NCI-H2107 (cell line): ENCODE data around the gene MSI2.
"Not testable (repeated sequence)": the region's sequence is repeated elsewhere in the genome, so short reads cannot be mapped to it uniquely, and the experiment has no call there.

Source experiments
- DNase-seq: peaks from one replicate; lab custom pipeline; 2025; lab: John Stamatoyannopoulos, UW

Gene MSI2

DNA sequence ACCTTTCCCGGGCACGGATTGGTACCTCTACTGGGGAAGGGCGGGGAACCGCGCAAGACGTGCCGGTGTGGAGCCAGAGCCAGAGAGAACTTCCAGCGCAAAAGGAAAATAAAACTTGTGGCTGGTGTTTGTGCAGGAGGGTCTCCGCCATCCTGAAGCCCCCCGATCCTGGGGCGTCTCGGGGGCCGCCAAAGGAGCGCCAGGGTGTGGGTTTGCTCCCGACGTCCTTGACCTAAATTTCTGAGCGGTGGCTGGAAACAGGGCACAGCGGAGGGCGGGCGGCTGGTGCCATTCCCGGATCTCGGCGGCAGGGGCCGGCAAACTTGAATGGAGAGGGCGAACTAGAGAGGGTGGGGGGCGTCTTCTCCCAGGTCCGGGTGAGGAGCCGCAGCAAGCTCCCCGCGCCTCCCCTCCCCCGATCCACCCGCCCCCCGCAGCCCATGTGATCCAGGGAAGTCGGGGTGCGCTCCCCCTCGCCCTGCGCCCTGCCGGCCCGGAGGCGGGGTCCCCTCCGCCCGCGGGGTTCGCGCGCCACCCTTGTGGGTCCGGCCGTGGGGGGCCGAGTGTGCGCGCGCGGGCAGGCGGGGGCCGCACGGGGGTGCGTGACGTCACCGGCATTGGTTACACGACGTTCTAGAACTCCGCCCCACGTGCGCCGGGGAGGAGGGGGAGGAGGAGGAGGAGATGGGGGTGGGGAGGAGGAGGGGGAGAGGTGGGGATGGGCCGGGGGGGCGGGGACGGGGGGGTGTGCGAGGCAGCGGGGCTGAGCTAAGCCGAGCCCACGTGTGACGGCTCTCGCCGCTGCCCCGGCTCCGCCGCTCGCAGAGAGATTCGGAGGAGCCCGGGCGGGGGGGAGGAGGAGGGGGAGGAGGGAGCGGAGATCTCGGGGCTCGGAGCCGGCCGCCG is at the start of gene MSI2:
Gene MSI2, plus strand, starts transcription at position 748 of the 906 bp plus-strand sequence. CDS start 220 bp downstream, outside the sequence.
- peak; percentile 66 for DNase-seq

DNA sequence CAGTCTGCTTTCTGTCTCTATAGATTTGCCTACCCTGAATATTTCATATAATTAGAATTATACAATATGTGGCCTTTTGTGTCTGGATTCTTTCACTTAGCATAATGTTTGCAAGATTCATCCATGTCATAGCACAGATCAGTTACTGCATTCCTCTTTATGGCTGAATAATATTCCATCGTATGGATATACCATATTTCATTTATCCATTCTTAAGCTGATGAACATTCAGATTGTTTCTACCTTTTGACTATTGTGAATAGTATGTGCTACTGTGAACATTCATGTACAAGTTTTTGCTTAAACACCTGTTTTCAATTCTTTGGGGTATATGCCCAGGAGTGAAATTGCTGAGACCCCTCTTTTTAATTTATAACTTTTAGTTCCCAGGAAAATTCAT is 49.4 kb upstream of the MSI2 start:
- DNase-seq, result no peak

DNA sequence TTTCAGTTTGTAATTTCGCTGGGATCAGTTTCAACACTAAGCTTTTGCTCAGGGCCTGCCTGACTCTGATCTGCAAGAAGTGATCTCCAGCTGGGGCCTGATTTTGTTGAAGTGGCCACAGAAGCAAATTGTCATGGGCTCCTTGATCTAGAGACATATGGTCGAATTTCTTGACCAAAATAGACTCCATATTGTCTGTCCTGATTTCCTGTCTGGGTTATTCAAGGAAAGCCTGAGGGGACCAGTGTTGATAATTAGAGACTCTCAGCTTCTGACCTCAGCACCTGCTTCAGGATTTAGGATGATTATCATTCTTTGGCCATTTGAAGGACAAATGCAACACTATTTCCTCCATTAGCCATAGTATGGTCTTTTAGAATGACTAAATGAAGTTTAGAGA is 48.9 kb upstream of the MSI2 start:
- DNase-seq, result no peak

DNA sequence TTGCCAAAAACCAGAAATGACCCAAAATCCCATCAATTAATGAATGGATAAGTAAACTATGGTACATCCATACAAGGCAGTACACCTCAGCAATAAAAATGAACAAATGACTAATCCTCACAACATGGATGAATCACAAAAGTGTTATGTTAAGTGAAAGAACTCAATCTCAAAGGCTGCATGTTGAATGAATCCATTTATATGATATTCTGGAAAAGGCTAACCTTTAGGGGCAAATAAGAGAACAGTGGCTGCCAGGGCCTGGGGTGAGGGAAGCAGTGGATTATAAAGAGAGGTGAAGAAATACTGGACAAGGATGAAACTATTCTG is 46.1 kb upstream of the MSI2 start:
- no peak for DNase-seq

DNA sequence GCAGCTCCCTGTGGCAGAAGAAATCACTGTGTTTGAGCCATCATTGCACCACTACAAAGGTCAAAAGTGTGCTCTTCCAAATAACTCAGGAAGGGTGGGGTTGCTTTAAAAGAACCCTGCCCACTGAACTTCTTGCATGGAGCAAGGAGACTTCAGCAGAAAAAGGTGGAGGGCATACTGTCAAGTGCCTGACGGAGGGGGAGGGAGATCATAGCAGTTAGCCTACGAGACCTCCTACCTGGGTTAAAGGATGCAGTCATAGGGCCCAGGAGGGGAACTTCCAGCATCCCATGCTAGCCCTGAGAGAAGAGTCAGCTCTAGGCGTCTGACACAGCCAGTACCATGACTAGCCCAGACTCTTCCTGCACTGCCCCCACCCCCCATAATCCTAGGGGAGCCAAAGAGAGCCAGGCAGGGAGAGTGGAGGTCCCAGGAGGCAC is 45.3 kb upstream of the MSI2 start:
- DNase-seq, result no peak

DNA sequence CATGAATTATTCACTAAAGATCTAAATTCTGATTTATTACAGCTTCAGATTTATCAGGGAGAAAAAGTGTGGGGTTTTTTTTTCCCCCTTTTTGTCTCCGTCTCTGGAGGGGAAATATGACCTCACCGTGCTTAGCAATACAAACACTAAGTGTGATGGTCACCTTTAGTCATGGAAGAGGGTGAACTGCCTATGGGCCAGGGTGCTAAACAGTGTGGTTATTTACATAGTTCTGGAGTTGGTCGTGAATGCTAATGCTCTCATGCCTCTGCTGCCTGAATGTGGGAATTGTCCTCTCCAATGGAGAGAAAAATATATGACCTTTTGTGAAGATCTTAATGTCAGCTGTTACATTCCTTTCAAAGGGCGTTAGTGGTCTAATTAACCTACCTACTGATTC is 44.8 kb upstream of the MSI2 start:
- DNase-seq, result no peak

DNA sequence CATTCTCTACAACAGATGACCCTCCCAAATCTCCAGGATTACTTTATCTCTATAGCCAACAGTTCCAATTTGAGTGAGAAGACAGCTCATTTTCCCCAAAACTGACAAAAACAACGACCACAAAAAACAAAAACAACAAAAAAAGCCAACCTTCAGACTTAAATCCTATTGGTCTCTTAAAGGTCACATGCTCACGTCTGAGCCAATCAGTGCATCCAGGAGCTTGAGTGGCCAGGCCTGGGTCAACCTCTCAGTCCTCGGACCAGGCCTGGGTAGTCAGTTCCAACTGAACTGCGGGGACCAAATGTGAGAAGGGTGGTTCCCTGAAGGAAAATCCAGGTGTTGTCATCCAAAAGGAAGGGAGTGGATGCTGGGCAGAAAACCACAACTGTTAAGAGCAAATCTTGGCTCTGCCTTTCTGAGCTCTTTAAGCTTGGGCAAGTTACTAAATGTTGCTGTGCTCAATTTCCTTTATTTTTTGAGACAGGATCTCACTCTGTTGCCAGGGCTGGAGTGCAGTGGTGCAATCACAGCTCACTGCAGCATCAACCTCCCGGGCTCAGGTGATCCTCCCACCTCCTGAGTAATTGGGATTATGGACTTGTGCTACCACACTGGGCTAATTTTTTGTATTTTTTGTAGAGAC is 43.0 kb upstream of the MSI2 start:
- DNase-seq, result no peak

DNA sequence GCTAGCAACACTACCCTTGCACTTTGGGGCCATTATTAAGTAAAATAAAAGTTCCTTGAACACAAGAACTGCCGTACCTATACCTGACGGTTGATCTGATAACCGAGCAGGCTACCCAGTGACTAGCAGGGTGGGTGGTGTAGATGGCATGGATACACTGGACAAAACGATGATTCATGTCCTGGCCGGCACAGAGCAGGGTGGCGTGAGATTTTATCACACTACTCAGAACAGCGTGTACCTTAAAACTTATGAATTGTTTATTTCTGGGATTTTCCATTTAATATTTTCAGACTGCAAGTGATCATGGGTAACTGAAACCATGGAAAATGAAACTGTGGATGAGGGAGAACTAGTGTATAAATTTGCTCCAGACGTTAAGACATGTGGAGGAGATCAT is 41.0 kb upstream of the MSI2 start:
- no peak for DNase-seq

DNA sequence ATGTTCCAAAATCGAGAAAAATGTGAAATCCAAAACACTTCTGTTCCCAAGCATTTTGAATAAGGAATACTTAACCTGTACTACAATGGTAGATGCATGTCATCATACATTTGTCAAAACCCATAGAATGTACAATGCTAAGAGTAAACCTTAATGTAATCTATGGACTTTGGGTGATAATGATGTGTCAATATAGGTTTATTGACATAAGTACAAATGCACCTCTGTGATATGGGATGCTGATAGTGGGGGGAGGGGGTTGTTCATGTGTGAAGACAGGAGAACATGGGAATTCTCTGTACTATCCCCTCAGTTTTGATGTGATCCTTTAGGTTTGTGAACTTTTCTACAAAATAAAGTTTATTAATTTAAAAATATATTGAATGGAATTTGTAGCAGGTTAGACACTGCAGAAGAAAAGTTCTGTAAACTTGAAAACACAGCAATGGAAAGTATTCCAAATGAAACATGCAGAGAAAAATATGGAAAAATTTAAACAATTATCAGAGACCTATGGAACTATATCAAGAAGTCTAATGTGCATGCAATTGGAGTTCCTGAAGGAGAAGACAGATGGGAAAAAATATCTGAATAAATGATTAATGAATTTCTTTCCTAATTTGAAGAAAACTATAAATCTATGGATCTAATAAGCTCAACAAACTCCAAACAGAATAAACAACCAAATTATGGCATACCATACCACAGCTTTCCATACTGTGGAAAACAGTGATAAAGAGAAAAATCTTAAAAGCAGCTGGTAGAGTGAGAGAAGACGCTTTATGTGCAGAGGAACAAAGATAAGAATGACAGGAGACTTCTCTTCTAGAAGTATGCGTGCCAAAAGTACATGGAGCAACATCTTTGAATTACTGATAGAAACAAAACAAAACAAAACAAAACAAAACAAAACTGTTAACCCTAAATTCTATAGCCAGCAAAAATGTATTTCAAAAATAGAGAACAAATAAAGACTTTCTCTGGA is 34.7 kb upstream of the MSI2 start:
- no peak for DNase-seq

DNA sequence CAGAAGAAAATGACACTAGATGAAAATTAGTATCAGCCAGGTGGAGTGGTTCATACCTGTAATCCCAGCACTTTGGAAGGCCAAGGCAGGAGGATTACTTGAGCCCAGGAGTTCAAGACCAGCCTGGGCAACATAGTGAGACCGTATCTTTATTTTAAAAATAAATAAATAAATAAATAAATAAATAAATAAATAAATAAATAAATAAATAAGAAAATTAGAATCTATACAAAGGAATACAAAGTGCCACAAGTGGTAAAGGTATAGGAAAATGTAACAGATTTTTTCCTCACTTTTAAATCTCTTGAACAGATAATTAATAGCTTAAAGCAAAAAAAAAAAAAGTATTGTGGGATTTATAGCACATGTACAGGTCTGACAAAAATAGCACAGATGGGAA is 33.9 kb upstream of the MSI2 start:
- DNase-seq, result not testable (repeated sequence)

DNA sequence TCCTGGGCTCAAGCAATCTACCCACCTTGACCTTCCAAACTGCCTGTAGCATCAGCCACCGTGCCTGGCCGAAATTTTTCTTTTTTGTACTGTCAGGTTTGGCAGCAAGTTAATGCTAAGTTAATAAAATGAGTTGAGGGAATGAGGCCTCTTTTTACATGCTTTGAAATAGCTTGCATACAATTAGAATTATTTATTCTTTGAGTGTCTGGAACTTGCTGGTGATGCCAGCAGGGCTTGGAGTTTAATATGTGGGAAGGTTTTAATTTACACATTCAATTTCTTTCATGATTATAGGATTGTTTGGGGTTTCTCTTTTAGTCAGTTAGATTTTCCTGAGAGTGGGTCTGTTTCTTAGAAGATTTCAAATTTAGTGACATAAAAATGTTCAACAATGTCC is 31.2 kb upstream of the MSI2 start:
- no peak for DNase-seq

DNA sequence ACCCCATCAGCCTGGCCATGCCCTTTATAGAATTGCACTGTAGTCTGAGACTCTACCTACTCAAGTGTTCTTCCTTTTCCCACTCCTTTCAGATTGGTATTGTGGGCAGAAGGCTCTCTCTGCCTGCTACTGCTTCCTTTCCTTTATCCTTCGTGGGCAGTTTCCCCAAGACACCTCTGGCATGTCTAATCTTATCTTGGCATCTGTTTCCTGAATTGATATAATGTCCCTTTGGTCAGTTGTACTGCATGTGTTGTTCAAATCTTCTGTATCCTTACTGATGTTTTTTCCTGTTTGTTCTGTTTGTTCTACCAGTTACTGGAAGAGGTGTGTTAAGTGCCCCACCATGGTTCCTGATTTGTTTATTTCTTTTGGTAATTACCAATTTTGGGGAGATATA is 29.5 kb upstream of the MSI2 start:
- no peak for DNase-seq

DNA sequence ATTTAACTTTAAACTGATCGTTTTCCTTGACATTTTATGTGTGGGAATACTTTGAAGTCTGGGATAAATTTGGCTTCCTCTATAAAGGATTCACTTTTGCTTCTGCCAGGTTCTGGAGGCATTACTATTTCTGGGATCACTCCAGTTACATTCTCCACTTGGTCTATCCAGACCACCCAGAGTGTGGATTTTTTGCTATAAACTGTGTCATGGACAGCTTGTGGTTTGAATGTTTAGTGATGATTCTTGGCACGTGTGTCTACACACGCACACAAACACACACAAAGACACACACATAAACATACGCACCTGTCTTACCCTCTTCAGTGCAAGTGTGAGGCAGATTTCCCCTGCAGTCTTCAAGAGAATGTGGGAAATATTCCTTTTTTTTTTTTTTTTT is 27.4 kb upstream of the MSI2 start:
- DNase-seq, result no peak

DNA sequence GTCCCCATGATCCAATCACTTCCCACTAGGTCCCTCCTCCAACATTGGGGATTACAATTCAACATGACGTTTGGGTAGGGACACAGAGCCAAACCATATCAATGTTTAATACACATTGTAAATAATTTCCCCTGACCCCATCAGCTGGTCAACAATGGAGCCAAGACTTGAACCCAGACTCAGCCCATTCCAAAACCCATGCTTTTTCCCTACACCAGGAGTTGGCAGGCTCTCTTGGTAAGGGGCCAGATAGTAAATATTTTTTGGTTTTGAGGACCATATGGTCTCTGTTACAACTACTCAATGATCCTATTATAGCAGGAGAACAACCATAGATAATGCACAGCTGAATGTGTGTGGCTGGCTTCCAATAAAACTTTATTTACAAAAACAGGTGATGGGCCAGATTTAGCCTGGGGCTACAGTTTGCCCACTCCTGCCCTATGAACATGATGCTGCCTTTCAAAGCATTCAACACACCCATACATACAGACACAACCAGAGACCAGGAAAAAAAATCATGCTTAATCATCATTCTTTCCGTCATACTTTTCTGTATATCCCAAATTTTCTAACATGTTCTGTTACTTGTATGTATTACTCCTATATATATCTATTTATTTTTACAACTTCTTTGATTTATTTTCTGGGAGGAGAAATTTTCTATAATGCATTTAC is 22.1 kb upstream of the MSI2 start:
- DNase-seq, result no peak

DNA sequence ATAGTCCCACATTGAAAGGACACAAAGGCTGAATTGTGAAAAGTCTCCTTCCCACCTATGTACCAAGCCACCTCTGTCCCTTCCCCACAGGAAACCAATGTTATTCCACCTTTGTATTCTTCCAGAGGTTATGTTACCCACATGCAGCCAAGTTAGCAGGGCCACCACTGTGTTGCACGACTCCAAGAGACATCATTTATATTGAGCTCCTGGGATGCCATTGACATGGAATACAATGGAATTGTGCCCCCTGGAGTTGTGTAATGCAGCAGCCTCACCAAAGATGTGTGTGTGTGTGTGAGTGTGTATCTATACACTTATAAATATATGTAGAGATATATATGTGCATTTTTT is 21.6 kb upstream of the MSI2 start:
- no peak for DNase-seq

DNA sequence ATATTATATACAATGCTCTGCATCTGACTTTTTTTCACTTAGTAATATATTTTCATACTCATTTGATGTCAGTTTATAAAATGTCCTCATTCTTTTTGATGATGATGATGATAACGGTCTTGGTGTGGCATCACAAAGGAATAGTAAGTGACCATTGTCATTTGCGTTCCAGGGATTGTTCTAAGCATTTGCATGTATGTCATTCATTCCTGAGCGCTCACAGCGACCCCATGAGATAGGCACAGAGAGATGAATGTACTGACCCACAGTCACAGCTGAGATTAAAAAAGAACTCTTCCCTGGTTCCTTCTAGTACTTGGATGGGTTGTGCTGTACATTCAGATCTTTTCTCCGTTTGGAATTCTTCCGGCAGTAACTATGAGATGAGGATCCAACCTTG is 21.2 kb upstream of the MSI2 start:
- DNase-seq, result no peak

DNA sequence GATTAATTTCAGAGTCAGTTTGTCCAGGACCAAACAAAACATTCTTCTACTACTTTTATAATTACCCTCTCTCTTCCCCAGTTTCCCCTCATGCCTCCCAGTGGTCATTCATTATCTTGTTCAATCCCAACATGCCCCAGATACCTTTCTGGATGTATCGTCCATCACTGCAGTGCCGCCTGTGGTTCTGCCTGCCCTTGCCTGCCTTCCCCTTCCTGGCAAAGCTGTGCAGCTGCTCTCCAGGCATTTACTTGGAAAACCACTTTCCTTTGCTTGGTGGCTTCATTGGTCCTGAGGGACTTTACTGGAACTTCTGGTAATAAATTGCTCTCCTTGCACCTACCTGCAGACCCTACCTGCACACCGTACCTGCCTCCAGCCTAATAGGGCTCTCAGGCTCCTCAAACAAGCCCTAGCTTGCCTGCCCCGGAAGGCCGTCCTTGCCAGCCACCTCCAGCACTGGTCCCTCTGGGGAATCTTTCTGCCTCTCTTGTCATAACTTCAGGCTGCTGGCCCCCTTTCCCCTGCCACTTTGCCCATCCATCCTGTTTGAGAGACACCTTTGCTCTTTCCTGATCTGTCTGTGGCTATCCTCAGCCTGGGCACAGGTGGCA is 19.5 kb upstream of the MSI2 start:
- DNase-seq, result no peak

DNA sequence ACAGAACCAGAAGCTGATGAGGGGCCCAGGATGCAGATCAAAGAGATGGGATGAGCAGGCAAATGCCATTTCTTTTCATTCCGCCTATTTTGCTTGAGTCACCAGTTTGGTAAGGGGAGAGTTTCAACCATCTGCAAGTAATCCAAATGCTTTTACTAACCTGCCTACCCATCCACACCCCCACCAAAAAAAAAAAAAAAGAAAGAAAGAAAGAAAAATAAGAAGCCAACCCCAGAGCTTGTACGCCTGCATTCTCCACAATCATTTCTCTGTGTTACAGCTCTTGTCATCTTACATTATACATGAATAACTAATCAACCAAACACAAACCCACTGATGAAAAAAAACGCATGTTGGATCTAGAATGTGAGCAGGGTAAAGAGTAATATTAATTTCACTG is 15.7 kb upstream of the MSI2 start:
- no peak for DNase-seq

DNA sequence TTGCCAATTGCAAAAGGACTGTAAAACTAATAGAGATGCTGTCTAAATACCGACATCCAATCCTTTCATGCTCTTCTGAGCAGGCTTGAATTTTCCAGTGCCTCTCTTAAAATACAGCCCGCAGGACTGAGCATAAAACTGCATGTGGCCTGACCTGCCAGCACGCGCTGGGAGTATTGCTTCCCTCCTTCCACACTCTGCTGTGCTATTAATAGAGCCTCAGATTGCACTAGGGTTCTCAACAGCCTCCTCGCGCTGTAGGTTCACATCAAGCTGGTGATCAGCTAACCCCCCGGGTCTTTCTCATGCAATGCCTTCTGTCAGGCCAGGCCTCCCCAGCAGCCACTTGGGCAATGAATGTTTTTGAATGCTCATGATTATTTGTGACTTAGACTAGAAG is 14.2 kb upstream of the MSI2 start:
- DNase-seq, result peak; percentile 18

DNA sequence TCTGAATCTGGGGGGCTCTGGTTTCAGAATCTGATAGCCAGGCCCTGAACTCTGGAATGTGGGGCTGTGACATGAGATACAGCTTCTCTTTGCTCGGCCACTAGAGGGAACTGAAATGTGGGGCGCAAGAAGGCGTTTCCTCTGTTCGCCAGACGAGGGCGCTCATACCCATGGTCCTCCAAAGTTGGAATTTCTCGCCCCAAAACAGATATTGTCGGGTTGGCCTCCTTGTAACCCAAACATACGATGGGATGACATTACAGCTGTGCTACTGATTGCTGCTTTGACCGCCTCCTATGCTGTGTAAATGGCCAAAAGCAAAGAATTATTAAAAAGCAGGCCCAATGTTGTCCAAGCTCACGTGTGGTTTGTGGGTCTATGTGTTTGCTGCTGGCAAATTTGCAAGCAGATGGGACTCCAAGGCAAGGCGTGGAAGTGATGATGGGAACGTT is 13.1 kb upstream of the MSI2 start:
- DNase-seq, result peak; percentile 14

DNA sequence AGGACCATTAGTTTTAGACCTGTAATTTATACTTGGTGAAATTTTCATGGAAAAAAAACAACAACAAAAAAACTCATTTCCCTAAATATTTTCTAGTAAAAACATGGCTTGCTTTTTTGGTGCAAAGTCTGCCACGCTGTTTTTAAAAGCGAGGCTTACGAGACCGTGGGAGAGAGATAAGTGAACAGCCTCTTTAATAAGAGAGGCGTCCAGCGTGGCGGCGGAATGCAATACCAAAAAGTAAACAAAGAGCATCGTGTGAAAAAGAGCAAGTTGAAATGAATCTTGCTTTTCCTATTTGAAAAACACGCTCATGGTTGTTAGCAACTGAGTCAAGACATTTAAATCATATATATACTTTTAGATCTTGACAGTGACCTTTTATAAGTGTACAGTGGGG is 10.5 kb upstream of the MSI2 start:
- DNase-seq, result no peak
